Mesenteric fat pad (tissue), 1 donor: ENCODE results near the gene BGLAP. TPM values are rescaled to one million over a fixed set of nuclear protein-coding genes. Genes with fewer than 3 reads are reported as not detected.

Source experiments
- DNase-seq: peaks from one replicate; pipeline ENCODE4 v3.0.0-alpha.2; 2020; ENCODE audit warnings: low spot score
- total RNA-seq: library from RNA; stranded (reverse); fragmentation: NEBNext Ultra II Directional; extraction: Animal tissue kit (Norgen Biotek cat#: 25700); gene quantifications from one replicate; pipeline ENCODE4 v1.2.1, GENCODE V29; 2021
- donor health status: DM: yes; HTN: yes; CAD: no.

The BGLAP gene
- total RNA-seq, 1 donor from 2014 or later, result not detected

DNA sequence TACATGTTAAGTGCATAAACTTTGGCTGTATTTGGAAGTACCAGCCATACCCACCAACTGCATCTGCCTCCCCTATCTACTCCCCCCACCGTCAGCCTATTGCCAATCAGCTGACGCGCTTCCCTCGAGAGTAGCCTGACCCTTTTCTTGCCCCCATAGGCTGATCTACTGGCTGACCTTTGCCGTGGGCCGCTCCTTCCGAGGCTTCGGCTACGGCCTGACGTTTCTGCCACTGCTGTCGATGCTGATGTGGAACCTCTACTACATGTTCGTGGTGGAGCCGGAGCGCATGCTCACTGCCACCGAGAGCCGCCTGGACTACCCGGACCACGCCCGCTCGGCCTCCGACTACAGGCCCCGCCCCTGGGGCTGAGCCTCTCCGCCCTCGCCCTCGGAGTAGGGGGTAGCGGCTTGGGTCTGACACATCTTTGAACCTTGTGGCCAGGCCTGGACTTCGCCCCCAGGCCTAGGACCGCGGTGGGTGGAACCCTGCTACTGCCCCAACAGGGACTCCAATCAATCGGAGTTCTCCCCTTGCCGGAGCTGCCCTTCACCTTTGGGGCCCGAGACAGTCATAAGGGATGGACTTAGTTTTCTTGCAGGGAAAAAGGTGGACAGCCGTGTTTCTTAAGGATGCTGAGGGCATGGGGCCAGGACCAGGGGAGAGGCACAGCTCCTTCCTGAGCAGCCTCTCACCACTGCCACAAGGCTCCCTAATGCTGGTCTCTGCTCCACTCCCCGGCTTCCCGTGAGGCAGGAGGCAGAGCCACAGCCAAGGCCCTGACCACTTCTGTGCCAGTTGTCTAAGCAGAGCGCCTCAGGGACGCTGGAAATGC lies 49.5 kb downstream of the BGLAP start:
- DNase-seq, result peak; percentile 98

Other genes with a start within 250 kb of the BGLAP start
- gene SSR2, start 221.2 kb upstream of the BGLAP start, total RNA-seq, result 179 TPM
- 30.0 TPM for gene UBQLN4, start 188.4 kb upstream of the BGLAP start, total RNA-seq
- gene LAMTOR2, start 187.4 kb upstream of the BGLAP start, total RNA-seq, result 65.5 TPM
- gene RAB25, start 181.0 kb upstream of the BGLAP start, total RNA-seq, result not detected
- gene MEX3A, start 159.7 kb upstream of the BGLAP start, total RNA-seq, result 0.58 TPM
- 901 TPM for gene LMNA, start 127.5 kb upstream of the BGLAP start, total RNA-seq
- gene SEMA4A, start 88.6 kb upstream of the BGLAP start, total RNA-seq, result 31.9 TPM
- 34.3 TPM for gene SLC25A44, start 48.1 kb upstream of the BGLAP start, total RNA-seq
- 46.4 TPM for gene PMF1, start 29.2 kb upstream of the BGLAP start, total RNA-seq
- 1.4 TPM for gene PAQR6, start 5.9 kb downstream of the BGLAP start, total RNA-seq
- 67.2 TPM for gene SMG5, start 40.6 kb downstream of the BGLAP start, total RNA-seq
- gene TMEM79, start 42.1 kb downstream of the BGLAP start, total RNA-seq, result 1.8 TPM
- gene GLMP, start 53.5 kb downstream of the BGLAP start, total RNA-seq, result 78.3 TPM
- not detected for gene VHLL, start 57.1 kb downstream of the BGLAP start, total RNA-seq
- gene CCT3, start 96.1 kb downstream of the BGLAP start, total RNA-seq, result 163 TPM
- gene TSACC, start 96.3 kb downstream of the BGLAP start, total RNA-seq, result 0.64 TPM
- gene RHBG, start 127.0 kb downstream of the BGLAP start, total RNA-seq, result not detected